NCI-H460 (cell line): ENCODE data around the gene LALBA. TPM values are rescaled to one million over a fixed set of nuclear protein-coding genes. Genes with fewer than 3 reads are reported as not detected.
A peak's percentile ranks its signal among the peaks of the same experiment; 100 is the strongest.
"Not testable (repeated sequence)": the region's sequence is repeated elsewhere in the genome, so short reads cannot be mapped to it uniquely, and the experiment has no call there.

ENCODE experiments used
- DNase-seq: peaks from one replicate; pipeline ENCODE4 v3.0.0-alpha.2; 2016; ENCODE audit warnings: low read depth; ENCODE audit errors: extremely low read depth
- polyA plus RNA-seq: library from polyadenylated mRNA; depleted of rRNA; stranded (reverse); fragments of >200 nt; gene quantifications from 2 replicates; pipeline ENCODE4 v1.2.3, GENCODE V29; 2014; cell fraction: nucleus; rRNA removed
- total RNA-seq: library from RNA; depleted of rRNA; stranded (reverse); fragments of >200 nt; shearing (Covaris generic); gene quantifications from 2 replicates; pipeline ENCODE4 v1.2.3, GENCODE V29; 2014; rRNA removed

The LALBA gene
- not detected in 2 replicates for total RNA-seq
- polyA plus RNA-seq = not detected in 2 replicates

- no peak for DNase-seq
These were observed at the start of gene LALBA for GRCh38 chr12:48569946-48570345. Gene LALBA (minus strand): TSS chr12:48570046. CDS start chr12:48570020, 26 bp downstream.

- DNase-seq = peak; percentile 72
These were observed 48.7 kb upstream of the LALBA start for GRCh38 chr12:48618541-48618940.

- no peak for DNase-seq
These were observed 45.8 kb upstream of the LALBA start for GRCh38 chr12:48615681-48616080.

GRCh38 chr12:48613321-48613720, 43.5 kb upstream of the LALBA start:
- no peak for DNase-seq

GRCh38 chr12:48602192-48602989, 32.5 kb upstream of the LALBA start:
- no peak for DNase-seq

- DNase-seq = no peak
These were observed 31.3 kb upstream of the LALBA start for GRCh38 chr12:48601013-48601756.

- DNase-seq = no peak
These were observed 30.7 kb upstream of the LALBA start for GRCh38 chr12:48600552-48600951.

GRCh38 chr12:48592591-48593086, 22.8 kb upstream of the LALBA start:
- DNase-seq = no peak

GRCh38 chr12:48586361-48586760, 16.5 kb upstream of the LALBA start:
- DNase-seq = no peak

- DNase-seq = no peak
These were observed 13.9 kb upstream of the LALBA start for GRCh38 chr12:48583728-48584127.

GRCh38 chr12:48580831-48581230, 11.0 kb upstream of the LALBA start:
- no peak for DNase-seq

GRCh38 chr12:48572326-48572725, 2.5 kb upstream of the LALBA start:
- DNase-seq = no peak

- no peak for DNase-seq
These were observed 2.1 kb downstream of the LALBA start for GRCh38 chr12:48567731-48568130.

- no peak for DNase-seq
These were observed 11.9 kb downstream of the LALBA start for GRCh38 chr12:48557919-48558318.

GRCh38 chr12:48556631-48557030, 13.2 kb downstream of the LALBA start:
- DNase-seq = no peak

- DNase-seq = peak; percentile 14
These were observed 16.0 kb downstream of the LALBA start for GRCh38 chr12:48553666-48554343.

GRCh38 chr12:48551636-48552035, 18.2 kb downstream of the LALBA start:
- not testable (repeated sequence) for DNase-seq

GRCh38 chr12:48547012-48547411, 22.8 kb downstream of the LALBA start:
- DNase-seq = not testable (repeated sequence)

- no peak for DNase-seq
These were observed 23.9 kb downstream of the LALBA start for GRCh38 chr12:48545833-48546469.

- DNase-seq = peak; percentile 45
These were observed 27.4 kb downstream of the LALBA start for GRCh38 chr12:48542300-48542928.
